A673 (cell line): ENCODE measurements around the gene KCNK3.

ENCODE experiments used
- CTCF ChIP-seq: fragments of 300-800, 200-600 bp; sonication (generic); conservative IDR thresholded peaks from 2 replicates; pipeline ENCODE4 v1.5.1; 2017; ENCODE audit warnings: low read depth, mild to moderate bottlenecking, antibody characterized with exemption, low read length, moderate library complexity, mixed read lengths
- EZH2 ChIP-seq: fragments of 200-600 bp; sonication (generic); IDR thresholded peaks from 2 replicates; pipeline ENCODE4 v1.6.1; 2017; ENCODE audit warnings: borderline replicate concordance, low read depth, mild to moderate bottlenecking, mixed read lengths, antibody characterized with exemption, low read length; ENCODE audit not compliant: poor library complexity, severe bottlenecking

- no peak for TF ChIP-seq CTCF
- TF ChIP-seq EZH2 = no peak
These were observed 46.8 kb upstream of the KCNK3 start for GRCh38 chr2:26645762-26646161.
